CD4-positive, CD25-positive, alpha-beta regulatory T cell (primary cell): ENCODE measurements around the gene LRRC73. TPM values are rescaled to one million over a fixed set of nuclear protein-coding genes. Genes with fewer than 3 reads are reported as not detected.

ENCODE experiments used
- polyA plus RNA-seq, 4 donors: library from polyadenylated mRNA; unstranded; fragments of 300-500 nt; fragmentation: Illumina TruSeq; gene quantifications; one replicate each; pipeline ENCODE4 v1.2.3, GENCODE V29; 2021
- total RNA-seq: library from RNA; stranded (reverse); gene quantifications from one replicate; pipeline ENCODE4 v1.2.3, GENCODE V29; 2022

LRRC73 gene
- total and polyA plus RNA-seq, 5 donors from 2014 or later = 0.30 TPM; not detected in 4

Other genes with a start within 250 kb of the LRRC73 start
- gene SLC22A7, start 212.1 kb downstream of the LRRC73 start, total RNA-seq = not detected
- gene SLC22A7, start 212.1 kb downstream of the LRRC73 start, polyA plus RNA-seq = not detected
- 3.8 TPM for gene CRIP3, start 201.5 kb downstream of the LRRC73 start, total RNA-seq
- gene CRIP3, start 201.5 kb downstream of the LRRC73 start, polyA plus RNA-seq = under 1 TPM in 1 of 4 donors, not detected in 3; 0.35 TPM
- 32.9 TPM for gene ZNF318, start 140.7 kb downstream of the LRRC73 start, total RNA-seq
- 1 to 10 TPM; 4.3 to 6.3 (median 5.6) TPM for gene ZNF318, start 140.7 kb downstream of the LRRC73 start, polyA plus RNA-seq
- 81.7 TPM for gene ABCC10, start 82.8 kb downstream of the LRRC73 start, total RNA-seq
- 10 to 100 TPM; 17.9 to 23.3 (median 18.5) TPM for gene ABCC10, start 82.8 kb downstream of the LRRC73 start, polyA plus RNA-seq
- 0.76 TPM for gene DLK2, start 54.8 kb downstream of the LRRC73 start, total RNA-seq
- under 1 TPM in 3 of 4 donors, not detected in 1; 0.20 to 0.87 (median 0.70) TPM for gene DLK2, start 54.8 kb downstream of the LRRC73 start, polyA plus RNA-seq
- gene TJAP1, start 32.8 kb downstream of the LRRC73 start, total RNA-seq = 36.3 TPM
- 1 to 10 TPM; 5.5 to 9.5 (median 6.6) TPM for gene TJAP1, start 32.8 kb downstream of the LRRC73 start, polyA plus RNA-seq
- 59.2 TPM for gene YIPF3, start 6.6 kb upstream of the LRRC73 start, total RNA-seq
- 100 to 1,000 TPM; 101 to 135 (median 117) TPM for gene YIPF3, start 6.6 kb upstream of the LRRC73 start, polyA plus RNA-seq
- gene POLR1C, start 6.7 kb upstream of the LRRC73 start, total RNA-seq = 26.8 TPM
- gene POLR1C, start 6.7 kb upstream of the LRRC73 start, polyA plus RNA-seq = 10 to 100 TPM in 2 of 4 donors, 1 to 10 TPM in 2; 8.4 to 20.5 (median 11.5) TPM
- 56.8 TPM for gene XPO5, start 65.7 kb upstream of the LRRC73 start, total RNA-seq
- gene XPO5, start 65.7 kb upstream of the LRRC73 start, polyA plus RNA-seq = 10 to 100 TPM in 1 of 4 donors, 1 to 10 TPM in 3; 5.5 to 10.9 (median 8.1) TPM
- 13.9 TPM for gene POLH, start 65.8 kb upstream of the LRRC73 start, total RNA-seq
- gene POLH, start 65.8 kb upstream of the LRRC73 start, polyA plus RNA-seq = 10 to 100 TPM; 10.4 to 14.7 (median 10.8) TPM
- gene GTPBP2, start 118.9 kb upstream of the LRRC73 start, total RNA-seq = 49.9 TPM
- 1 to 10 TPM; 1.5 to 4.0 (median 2.3) TPM for gene GTPBP2, start 118.9 kb upstream of the LRRC73 start, polyA plus RNA-seq
- 24.8 TPM for gene MAD2L1BP, start 125.5 kb upstream of the LRRC73 start, total RNA-seq
- gene MAD2L1BP, start 125.5 kb upstream of the LRRC73 start, polyA plus RNA-seq = 10 to 100 TPM; 28.9 to 38.6 (median 32.1) TPM
- gene RSPH9, start 134.7 kb upstream of the LRRC73 start, total RNA-seq = 0.15 TPM
- gene RSPH9, start 134.7 kb upstream of the LRRC73 start, polyA plus RNA-seq = 1 to 10 TPM in 1 of 4 donors, under 1 TPM in 3; 0.76 to 1.4 (median 0.95) TPM
- gene MRPS18A, start 177.4 kb upstream of the LRRC73 start, total RNA-seq = 24.3 TPM
- gene MRPS18A, start 177.4 kb upstream of the LRRC73 start, polyA plus RNA-seq = 10 to 100 TPM; 65.0 to 73.8 (median 70.4) TPM